Renal cortex interstitium (tissue), 3 donors: Measurements from ENCODE around the gene SYS1. TPM values are rescaled to one million over a fixed set of nuclear protein-coding genes. Genes with fewer than 3 reads are reported as not detected.

Experiments
- polyA plus RNA-seq, 3 donors: library from polyadenylated mRNA; unstranded; fragments of 120-200 nt; gene quantifications; one replicate each; pipeline ENCODE4 v1.2.1, GENCODE V29; 2013; ENCODE audit not compliant: insufficient read length in 3 of 3

SYS1 gene
- polyA plus RNA-seq, 3 donors = 32.5 to 34.1 (median 33.7) TPM

Other genes with a start within 250 kb of the SYS1 start
- gene WFDC5, start 248.0 kb upstream of the SYS1 start, polyA plus RNA-seq = not detected
- gene WFDC12, start 238.7 kb upstream of the SYS1 start, polyA plus RNA-seq = not detected
- gene PI3, start 188.3 kb upstream of the SYS1 start, polyA plus RNA-seq = not detected
- gene SEMG1, start 156.1 kb upstream of the SYS1 start, polyA plus RNA-seq = not detected
- under 1 TPM in 1 of 3 donors, not detected in 2; 0.17 TPM for gene SEMG2, start 141.8 kb upstream of the SYS1 start, polyA plus RNA-seq
- 1 to 10 TPM in 1 of 3 donors, under 1 TPM in 1, not detected in 1; 0.34 to 1.3 TPM for gene SLPI, start 108.6 kb upstream of the SYS1 start, polyA plus RNA-seq
- under 1 TPM in 1 of 3 donors, not detected in 2; 0.20 TPM for gene RBPJL, start 56.3 kb upstream of the SYS1 start, polyA plus RNA-seq
- gene MATN4, start 54.9 kb upstream of the SYS1 start, polyA plus RNA-seq = under 1 TPM; 0.17 to 0.55 (median 0.41) TPM
- gene SDC4, start 14.7 kb upstream of the SYS1 start, polyA plus RNA-seq = 100 to 1,000 TPM; 130 to 177 (median 159) TPM
- 1 to 10 TPM; 1.0 to 1.6 (median 1.2) TPM for gene TP53TG5, start 15.2 kb downstream of the SYS1 start, polyA plus RNA-seq
- 10 to 100 TPM; 22.2 to 24.7 (median 24.3) TPM for gene DBNDD2, start 45.1 kb downstream of the SYS1 start, polyA plus RNA-seq
- gene PIGT, start 53.0 kb downstream of the SYS1 start, polyA plus RNA-seq = 10 to 100 TPM; 74.4 to 98.7 (median 91.9) TPM
- 100 to 1,000 TPM; 123 to 249 (median 182) TPM for gene WFDC2, start 106.6 kb downstream of the SYS1 start, polyA plus RNA-seq
- gene SPINT3, start 152.5 kb downstream of the SYS1 start, polyA plus RNA-seq = not detected
- under 1 TPM in 1 of 3 donors, not detected in 2; 0.30 TPM for gene WFDC6, start 176.3 kb downstream of the SYS1 start, polyA plus RNA-seq
- under 1 TPM; 0.16 to 0.39 (median 0.20) TPM for gene EPPIN, start 184.2 kb downstream of the SYS1 start, polyA plus RNA-seq
- under 1 TPM in 1 of 3 donors, not detected in 2; 0.36 TPM for gene WFDC8, start 216.1 kb downstream of the SYS1 start, polyA plus RNA-seq